ENCODE measurements around the gene TES. TPM values are rescaled to one million over a fixed set of nuclear protein-coding genes. Genes with fewer than 3 reads are reported as not detected.

The TES gene
- total and polyA plus RNA-seq, 2 experiments from 2014 or later, result 37.3 to 38.3 TPM

GRCh38 chr7:116277070-116277469, 66.7 kb downstream of the TES start:
- ATAC-seq, result no peak
- H3K36me3 Mint-ChIP-seq (ENCODE audit: low read depth), result no peaks in the 10 kb centered on the region
- H3K27me3 Mint-ChIP-seq (ENCODE audit: insufficient read depth, low read depth, poor library complexity), result no peaks in the 10 kb centered on the region

More at GRCh38 chr7:116277070-116277469, 66.7 kb downstream of the TES start:
- H3F3A ChIP-seq (replicated peaks; ENCODE audit: low read depth), result no peaks in the 10 kb centered on the region
- no peaks in the 10 kb centered on the region; the same call in 1 of the 2 replicates for H3K9me2 ChIP-seq (ENCODE audit: insufficient read depth)
- H4K20me1 ChIP-seq (replicated peaks; ENCODE audit: insufficient read depth), result no peaks in the 10 kb centered on the region
- H3K4me1 ChIP-seq (ENCODE audit: insufficient read depth), result peaks cover 16% of the 10 kb centered on the region
- TF ChIP-seq EZH2 (IDR thresholded peaks at IDR 0.05; ENCODE audit: low read depth, unreplicated experiment) (no peak), EZH2phosphoT487 (IDR thresholded peaks at IDR 0.05; ENCODE audit: unreplicated experiment) (no peak), ZNF114 (CRISPR knock-in tag; IDR thresholded peaks at IDR 0.05) (no peak), ZNF462 (CRISPR knock-in tag; IDR thresholded peaks at IDR 0.05) (no peak), ZNF331 (CRISPR knock-in tag; IDR thresholded peaks at IDR 0.05; ENCODE audit: low read depth) (no peak), JUNB (IDR thresholded peaks at IDR 0.05; ENCODE audit: unreplicated experiment) (no peak), STAT1 (IDR thresholded peaks at IDR 0.05; ENCODE audit: unreplicated experiment) (no peak), CREB1 (CRISPR knock-in tag; IDR thresholded peaks at IDR 0.05; ENCODE audit: low read depth) (no peak), POLR2AphosphoS5 (IDR thresholded peaks at IDR 0.05; ENCODE audit: low read depth) (no peak), NANOG (IDR thresholded peaks at IDR 0.05; ENCODE audit: borderline replicate concordance) (no peak), REST (IDR thresholded peaks at IDR 0.05; ENCODE audit: unreplicated experiment) (no peak), CTCF (conservative IDR thresholded peaks at IDR 0.05; ENCODE audit: low read depth in 2 of 2) (no peak)
- TF ChIP-seq, protein P1, sequence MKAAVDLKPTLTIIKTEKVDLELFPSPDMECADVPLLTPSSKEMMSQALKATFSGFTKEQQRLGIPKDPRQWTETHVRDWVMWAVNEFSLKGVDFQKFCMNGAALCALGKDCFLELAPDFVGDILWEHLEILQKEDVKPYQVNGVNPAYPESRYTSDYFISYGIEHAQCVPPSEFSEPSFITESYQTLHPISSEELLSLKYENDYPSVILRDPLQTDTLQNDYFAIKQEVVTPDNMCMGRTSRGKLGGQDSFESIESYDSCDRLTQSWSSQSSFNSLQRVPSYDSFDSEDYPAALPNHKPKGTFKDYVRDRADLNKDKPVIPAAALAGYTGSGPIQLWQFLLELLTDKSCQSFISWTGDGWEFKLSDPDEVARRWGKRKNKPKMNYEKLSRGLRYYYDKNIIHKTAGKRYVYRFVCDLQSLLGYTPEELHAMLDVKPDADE (IDR thresholded peaks at IDR 0.05), result no peak
- H3K79me2 ChIP-seq (replicated peaks; ENCODE audit: insufficient read depth), result no peaks in the 10 kb centered on the region
- DNase-seq (ENCODE audit: low spot score), result no peak
- H3K27ac ChIP-seq (ENCODE audit: low read depth), result no peak overlapping the region
- Mint-ChIP-seq H3K4me3 (no peak overlapping the region), H3K27ac (no peak overlapping the region), H3K4me1 (peaks cover 13% of the 10 kb centered on the region; the same call in 2 of the 3 replicates), H3K9me3 (no peaks in the 10 kb centered on the region)
- no peak overlapping the region for H3K4me3 ChIP-seq
- H2AFZ ChIP-seq, result no peak overlapping the region
- H3K4me2 ChIP-seq, result 0 out of 2 replicates have a peak overlapping the region, but pooled peaks have one; percentile 25
- H3K36me3 ChIP-seq (ENCODE audit: insufficient read depth), result no peaks in the 10 kb centered on the region
- no peaks in the 10 kb centered on the region for H3K27me3 ChIP-seq (ENCODE audit: insufficient read depth)
